ENCODE results near the gene FAAP20.
"Not testable (repeated sequence)": the region's sequence is repeated elsewhere in the genome, so short reads cannot be mapped to it uniquely, and the experiment has no call there.

FAAP20 gene

DNA sequence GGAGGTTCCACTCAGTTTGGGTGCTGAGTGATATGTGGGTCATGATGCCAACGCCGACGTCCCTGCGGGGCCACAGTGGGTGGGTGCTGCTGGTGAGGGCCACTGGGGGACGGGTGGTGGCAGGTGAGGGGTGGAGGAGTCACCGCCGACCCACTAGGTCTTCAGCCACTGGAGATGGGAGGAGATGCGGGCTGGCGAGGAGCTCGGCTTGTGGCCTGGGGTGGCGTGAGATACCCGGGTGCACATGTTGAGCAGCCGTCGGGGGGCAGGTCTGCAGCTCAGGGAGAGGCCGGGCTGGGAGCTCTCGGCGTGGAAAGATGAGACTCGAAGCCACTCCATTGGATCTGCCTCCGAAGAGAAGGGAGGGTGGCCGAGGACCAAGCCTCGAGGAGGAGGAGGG is 40.5 kb downstream of the FAAP20 start:
- DNase-seq: no peak

- DNase-seq: peak; percentile 16 to 26
Observed at GRCh38 chr1:2152954-2153353, 41.6 kb downstream of the FAAP20 start.

- DNase-seq: no peak
Observed at GRCh38 chr1:2151911-2152310, 42.7 kb downstream of the FAAP20 start.

DNA sequence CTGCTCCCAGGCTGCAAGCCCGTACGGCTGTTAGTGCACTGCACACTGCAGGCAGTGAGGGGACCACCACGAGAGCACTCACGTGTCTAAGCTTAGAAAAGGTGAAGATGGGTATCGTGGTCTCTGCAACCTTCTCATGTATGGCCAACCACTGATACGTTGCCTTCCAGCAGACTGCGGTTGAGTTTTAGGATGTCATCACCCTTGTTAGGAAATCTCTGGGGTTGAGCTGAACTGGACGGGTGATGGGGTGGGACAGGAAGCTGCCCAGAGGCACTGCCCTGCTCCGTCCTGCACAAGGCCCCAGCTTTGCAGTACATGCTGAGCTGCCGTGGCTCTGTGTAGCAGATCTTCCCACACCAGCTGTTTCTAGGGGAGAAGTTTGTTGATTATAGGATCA is 43.3 kb downstream of the FAAP20 start:
- DNase-seq: no peak

GRCh38 chr1:2150801-2151200 is 43.8 kb downstream of the FAAP20 start:
- no peak for DNase-seq

DNA sequence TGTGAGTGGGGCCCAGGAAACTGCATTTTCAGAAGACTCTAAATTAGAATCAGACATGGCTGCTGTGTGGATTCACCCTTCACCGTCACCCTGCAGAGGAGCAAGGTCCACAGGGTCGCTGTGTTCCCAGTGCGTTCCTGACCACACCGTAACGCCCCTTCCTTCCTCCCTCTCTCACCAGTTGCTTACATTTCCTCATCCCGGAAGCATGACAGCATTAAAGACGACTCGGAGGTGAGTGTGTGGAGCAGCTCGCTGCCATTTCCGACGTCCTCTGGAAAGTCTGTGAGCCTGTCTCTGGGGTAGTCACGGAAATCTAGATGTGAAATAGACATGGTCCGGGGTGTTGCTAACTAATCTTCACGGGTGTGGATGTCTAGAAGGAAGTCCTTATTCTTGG is 45.9 kb downstream of the FAAP20 start:
- peak; percentile 49 to 57 for DNase-seq

GRCh38 chr1:2147869-2148268 is 46.7 kb downstream of the FAAP20 start:
- DNase-seq: not testable (repeated sequence)

GRCh38 chr1:2146836-2147517 is 47.6 kb downstream of the FAAP20 start:
- no peak for DNase-seq

- no peak for DNase-seq
Observed at GRCh38 chr1:2145946-2146835, 48.4 kb downstream of the FAAP20 start.

DNA sequence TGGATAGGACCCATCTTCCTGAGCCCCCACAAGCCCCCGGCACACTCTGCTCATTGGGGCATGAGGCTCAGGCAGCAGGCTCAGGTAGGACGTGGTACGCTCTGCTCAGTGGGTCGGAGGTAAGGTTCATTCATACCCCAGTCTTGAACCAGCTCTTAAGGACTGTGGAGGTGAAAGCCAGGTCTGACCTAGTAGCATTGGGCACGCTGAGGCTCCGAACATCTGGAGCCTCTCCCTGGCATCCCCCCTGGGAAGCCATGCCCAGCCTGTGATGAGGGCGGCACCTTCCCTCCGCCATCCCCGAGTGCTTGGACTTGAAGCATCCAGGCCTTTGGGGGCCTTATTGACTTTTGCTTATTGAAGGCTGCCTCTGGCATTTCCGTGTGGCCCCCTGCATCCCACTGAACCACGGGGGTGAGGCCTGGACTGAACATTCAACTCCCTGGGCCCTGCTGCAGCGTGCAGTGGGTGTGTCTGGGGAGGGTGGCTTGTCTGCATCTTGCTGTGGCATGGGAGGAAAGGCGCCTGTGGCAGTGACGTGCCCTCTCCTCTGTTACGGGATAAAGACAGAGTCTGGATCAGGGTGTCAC is 50.0 kb downstream of the FAAP20 start:
- no peak for DNase-seq

DNA sequence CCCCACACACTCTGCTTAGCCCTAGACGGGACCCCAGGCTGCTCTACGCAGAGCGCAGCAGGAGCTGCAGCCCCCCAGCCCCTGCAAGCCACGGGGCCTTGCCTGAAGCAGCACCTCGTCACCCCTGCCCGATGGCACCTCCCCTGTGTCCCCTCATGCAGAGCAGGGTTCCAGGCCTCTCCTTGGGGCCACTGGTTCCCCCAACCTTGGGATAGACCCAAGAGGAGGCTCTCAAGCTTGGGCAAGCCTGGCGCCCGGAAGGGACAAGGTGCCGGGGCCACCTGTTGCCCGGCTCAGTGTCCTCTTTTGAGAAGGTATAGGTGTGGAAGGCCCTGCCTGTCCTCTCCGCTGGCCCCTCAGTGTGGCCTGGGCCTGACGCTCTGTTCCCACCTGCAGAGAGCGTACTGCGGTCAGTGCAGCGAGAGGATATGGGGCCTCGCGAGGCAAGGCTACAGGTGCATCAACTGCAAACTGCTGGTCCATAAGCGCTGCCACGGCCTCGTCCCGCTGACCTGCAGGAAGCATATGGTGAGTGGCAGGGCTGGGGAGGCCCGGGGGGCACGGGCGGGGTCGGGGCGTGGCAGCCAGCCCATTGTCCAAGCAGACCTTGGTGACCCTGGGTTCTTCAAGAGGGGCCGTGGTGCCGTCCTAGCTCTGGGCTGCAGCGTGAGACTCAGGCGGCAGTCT is 50.6 kb downstream of the FAAP20 start:
- DNase-seq: no peak

DNA sequence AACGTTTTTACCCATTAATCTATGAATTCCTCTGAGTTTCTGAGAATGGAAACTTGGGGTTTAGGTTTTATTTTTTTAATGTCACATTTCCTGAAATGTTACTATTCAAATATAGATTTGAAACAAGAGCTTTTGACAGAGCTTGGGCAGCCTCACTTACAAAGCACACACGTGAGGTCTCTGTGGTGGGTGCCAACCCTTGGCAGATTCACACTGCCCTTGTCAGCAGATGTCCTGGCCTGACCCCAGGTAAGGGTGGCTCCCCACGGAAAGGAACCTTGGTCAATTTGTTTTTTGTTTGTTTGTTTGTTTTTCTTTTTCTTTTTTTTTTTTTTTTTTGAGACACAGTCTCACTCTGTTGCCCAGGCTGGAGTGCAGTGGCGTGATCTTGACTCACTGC is 53.5 kb downstream of the FAAP20 start:
- DNase-seq: no peak
